Activated T-helper 9 cell treated with anti-CD3 and anti-CD28 coated beads, Interleukin-2, amount 50 U/mL, for 16 hours (primary cell): ENCODE measurements around the gene TTC27.
"Not testable (repeated sequence)": the region's sequence is repeated elsewhere in the genome, so short reads cannot be mapped to it uniquely, and the experiment has no call there.

ENCODE experiments used
- DNase-seq: peaks from one replicate; pipeline ENCODE4 v3.0.0-alpha.2; 2020; ENCODE audit warnings: low read depth

Gene TTC27

DNA sequence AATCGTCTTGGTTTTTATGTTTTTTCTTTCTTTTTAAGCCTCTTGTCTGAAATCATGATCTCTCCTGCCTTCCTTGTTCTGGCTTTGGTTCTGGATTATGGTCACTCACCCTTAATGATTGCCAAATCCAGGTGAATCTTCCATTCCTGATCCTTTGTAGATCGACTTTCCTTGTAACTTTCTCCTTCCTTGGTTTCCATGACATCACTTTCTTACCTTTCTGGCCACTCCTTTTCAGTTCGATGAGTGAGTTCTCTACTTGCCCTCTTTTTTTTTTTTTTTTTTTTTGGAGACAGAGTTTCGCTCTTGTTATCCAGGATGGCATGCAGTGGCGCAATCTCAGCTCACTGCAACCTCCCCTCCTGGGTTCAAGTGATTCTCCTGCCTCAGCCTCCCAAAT is 179.8 kb downstream of the TTC27 start:
- no peak for DNase-seq

DNA sequence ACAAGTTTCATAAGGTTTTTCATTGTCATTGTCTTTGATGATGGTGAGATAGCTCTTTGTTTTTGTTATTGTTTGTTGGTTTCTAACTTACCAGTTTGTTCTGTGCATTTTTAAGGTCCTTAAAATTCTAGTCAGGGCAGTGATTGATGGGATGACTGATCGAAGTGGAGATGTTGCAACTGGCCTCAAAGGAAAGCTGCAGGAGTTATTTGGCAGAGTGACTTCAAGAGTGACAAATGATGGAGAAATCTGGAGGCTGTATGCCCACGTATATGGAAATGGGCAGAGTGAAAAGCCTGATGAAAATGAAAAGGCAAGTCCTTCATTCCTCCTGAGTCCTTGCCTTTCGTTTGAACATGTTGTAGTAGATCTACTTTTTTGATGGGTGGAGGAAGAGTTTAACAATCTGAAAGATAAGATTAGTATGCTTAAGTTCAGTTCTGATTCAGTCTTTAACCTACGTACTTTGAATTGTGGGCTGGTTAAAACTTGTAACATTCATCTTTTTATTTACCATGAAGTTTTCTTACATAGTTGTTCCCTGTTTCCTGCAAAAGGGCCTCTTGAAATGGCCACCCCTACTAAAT is 183.2 kb downstream of the TTC27 start:
- DNase-seq: no peak

DNA sequence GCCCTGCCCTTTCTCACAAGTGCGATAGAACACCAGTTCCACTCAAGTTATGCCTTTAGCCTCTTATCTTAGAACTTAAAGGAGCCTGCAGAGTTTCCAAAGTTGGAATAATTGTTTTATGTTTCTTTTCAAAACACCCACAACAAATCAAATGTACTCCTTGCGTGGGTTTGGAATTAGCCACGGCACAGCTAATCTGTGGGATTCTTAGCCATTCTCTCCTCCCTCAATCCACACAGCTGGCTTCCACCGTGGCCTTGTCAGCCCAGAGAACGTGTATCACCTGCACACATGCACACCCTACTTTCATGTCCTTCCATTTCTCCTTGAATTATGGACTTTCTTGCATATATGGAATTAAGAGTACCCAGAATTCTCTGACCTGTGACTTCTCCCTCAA is 183.8 kb downstream of the TTC27 start:
- no peak for DNase-seq

DNA sequence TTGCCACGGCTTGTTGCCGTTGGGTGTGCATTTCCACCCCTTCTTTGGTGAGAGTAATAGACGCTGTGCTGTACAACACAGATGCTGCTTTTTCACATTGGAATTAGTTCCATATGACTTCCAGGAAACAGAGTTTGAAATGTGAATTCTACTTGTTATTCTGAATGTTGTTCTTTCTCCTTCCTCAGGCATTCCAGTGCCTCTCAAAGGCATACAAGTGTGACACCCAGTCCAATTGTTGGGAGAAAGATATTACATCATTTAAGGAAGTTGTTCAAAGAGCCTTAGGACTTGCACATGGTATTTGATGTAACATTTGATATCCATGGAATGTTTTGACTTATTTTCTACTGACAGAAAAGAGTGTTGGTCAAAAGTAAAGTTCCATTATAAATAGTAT is 184.5 kb downstream of the TTC27 start:
- no peak for DNase-seq

DNA sequence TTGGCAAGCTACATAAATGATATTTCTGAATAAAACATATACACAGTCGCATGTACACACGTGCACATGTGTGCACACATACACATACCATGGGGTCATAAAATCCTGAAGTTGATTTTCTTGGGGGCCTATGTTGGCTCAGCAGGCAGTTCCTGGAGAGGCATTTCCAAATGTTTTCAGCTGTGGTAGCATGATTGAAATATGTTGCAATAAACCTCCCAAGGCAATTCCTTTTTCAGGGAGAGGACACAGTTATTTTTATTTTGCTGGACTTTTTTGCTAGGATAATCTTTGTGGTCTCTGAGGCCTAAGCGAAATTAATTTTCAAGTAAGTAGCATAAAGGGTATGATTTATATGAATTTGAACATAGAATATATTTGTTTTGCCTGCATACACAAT is 192.2 kb downstream of the TTC27 start:
- DNase-seq: no peak

GRCh38 chr2:32820701-32821100 is 192.9 kb downstream of the TTC27 start:
- no peak for DNase-seq

- no peak for DNase-seq
Observed at GRCh38 chr2:32824070-32824809, 196.4 kb downstream of the TTC27 start.

- no peak for DNase-seq
Observed at GRCh38 chr2:32825291-32825712, 197.5 kb downstream of the TTC27 start.

DNA sequence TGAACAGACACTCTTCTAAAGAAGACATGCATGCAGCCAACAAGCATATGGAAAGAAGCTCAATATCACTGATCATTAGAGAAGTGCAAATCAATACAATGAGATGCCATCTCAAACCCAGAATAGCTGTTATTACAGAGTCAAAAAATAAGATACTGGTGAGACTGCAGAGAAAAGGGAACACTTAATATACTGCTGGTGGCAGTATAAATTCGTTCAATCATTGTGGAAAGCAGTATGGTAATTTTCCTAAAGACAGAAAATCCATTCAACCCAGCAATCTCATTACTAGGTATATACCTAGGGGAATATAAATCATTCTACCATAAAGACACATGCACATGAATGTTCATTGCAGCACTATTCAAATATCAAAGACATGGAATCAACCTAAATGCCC is 202.3 kb downstream of the TTC27 start:
- DNase-seq: no peak

DNA sequence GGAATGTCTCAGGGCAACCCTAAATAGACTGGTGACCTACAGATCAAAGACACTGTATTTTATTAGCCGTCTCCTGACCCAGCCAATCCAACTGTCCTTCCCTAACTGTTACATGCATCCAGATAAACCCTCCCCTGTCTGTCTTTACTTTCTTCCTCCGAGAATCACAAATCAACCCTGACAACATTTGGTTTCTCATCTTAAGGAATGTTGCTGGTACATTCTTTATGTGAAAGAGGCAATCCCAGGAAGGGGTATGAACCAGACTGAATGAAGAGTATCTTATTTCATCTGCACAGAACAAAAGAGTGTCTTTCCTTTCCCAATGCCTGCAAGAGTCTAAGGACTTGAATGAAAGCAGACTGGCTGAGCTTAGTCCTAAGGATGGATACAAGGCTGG is 205.0 kb downstream of the TTC27 start:
- no peak for DNase-seq

GRCh38 chr2:32833709-32834108 is 205.9 kb downstream of the TTC27 start:
- DNase-seq: no peak

GRCh38 chr2:32835148-32835547 is 207.3 kb downstream of the TTC27 start:
- no peak for DNase-seq

GRCh38 chr2:32836933-32837332 is 209.1 kb downstream of the TTC27 start:
- no peak for DNase-seq

- no peak for DNase-seq
Observed at GRCh38 chr2:32838418-32838817, 210.6 kb downstream of the TTC27 start.

GRCh38 chr2:32838949-32839348 is 211.1 kb downstream of the TTC27 start:
- no peak for DNase-seq

GRCh38 chr2:32841931-32842898 is 214.4 kb downstream of the TTC27 start:
- no peak for DNase-seq

GRCh38 chr2:32843699-32844098 is 215.8 kb downstream of the TTC27 start:
- DNase-seq: no peak

GRCh38 chr2:32844253-32844652 is 216.4 kb downstream of the TTC27 start:
- no peak for DNase-seq

- not testable (repeated sequence) for DNase-seq
Observed at GRCh38 chr2:32846274-32846673, 218.4 kb downstream of the TTC27 start.

GRCh38 chr2:32847734-32848133 is 219.9 kb downstream of the TTC27 start:
- no peak for DNase-seq

DNA sequence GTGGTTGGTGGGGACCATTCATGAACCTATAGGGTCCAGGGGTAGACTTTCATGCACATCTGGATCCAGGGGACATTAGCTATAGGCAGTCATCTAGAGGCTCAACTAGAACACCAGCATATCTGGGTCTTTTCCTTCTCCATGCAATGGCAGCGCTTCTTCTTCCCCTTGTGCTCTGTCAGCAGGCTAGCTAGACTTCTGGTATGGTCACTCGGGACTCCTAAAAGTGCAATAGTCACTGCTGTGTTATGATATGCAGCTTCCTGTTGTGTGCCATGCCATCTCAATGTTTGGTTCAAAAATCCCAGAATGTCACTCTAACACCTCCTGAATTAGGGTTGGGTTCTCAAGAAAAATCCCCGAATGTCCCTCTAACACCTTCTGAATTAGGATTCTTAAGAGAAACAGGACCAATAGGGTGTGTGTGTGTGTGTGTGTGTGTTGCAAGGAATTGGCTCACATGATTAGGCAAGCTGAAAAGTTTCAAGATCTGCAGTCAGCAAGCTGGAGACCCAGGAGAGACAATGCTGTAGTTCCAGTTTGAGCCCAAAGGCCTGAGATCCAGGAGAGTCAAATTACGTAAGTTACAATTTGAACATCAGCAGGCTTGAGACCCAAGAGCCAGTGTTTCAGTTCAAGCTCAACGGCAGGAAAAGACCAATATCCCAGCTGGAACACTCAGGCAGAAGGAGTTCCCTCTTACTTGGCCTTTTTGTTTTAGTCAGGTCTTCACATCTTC is 221.8 kb downstream of the TTC27 start:
- no peak for DNase-seq

DNA sequence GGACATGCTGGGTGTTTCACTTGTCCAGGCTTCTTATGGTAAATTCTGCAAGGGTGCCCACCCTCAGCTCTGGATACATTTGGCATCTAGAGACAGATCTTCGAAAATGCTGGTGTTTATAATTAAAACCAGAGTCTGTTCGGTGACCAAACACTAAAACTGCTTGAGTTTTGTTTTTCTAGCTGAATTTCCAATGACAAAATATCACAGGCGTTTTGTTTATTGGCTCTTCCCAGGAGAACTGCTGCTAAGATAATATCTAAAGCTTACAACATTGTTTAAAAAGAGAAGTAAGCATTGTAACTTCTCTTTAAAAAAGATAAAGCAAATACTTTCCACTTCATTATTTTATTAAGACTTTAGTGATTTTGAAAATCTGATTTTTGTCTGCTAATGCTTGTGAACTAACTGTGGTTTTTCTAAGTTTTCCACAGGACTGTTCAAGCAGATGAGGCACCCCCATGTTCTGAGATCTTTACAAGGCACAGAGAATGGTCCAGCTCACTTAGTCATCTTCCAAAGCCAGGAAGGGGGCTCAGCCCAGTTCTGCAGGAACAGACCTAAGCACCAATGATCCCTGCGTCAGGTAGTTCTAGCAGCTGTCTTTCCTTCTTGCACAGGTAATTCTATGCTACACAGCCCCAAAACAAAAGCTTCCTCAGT is 224.1 kb downstream of the TTC27 start:
- DNase-seq: no peak
